Fibroblast of peridontal ligament (primary cell): ENCODE measurements around the gene MAPK4.

Experiments used
- DNase-seq: peaks from one replicate; pipeline ENCODE4 v3.0.0-alpha.2; 2010; ENCODE audit errors: extremely low read depth

The MAPK4 gene

DNA sequence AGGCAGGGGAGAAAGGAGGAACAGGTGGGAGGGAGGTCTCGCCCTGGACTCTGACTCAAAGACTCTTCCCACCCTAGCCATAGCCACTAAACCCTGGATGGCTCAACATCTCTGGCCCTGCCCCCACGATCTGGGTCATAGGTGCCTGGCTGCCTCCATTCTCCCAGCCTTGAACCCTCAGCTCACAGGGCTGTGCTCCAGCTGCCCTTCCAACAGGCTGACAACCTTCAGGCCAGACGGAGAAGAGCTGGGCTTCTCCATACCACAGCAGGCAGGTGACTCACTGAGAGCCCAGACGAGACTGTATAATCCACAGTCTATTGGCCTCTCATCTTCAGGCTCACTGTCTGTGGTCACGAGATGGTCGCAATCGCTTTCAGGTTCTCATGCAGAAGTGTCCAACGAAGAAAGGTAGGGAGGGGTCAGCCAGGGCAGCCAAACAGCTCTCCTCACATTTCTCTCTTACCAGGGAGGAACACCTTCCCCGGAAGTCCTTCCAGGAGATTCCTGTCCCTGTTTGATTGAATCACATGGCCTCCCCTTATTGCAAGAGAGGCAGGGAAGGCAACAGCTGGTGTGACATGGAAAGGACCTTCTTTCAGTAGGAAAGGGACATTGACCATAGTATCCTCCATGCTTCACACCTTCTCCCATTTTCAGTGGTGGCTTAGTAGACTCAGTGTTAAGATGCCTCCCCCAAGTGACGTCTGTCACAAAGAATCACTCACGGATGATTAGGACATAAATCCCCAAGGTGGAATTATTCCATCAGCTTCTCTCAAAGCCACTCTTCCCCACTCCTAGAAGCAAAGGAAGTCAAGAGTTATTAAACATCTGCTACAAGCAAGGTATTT is 159.8 kb downstream of the MAPK4 start:
- DNase-seq = no peak

DNA sequence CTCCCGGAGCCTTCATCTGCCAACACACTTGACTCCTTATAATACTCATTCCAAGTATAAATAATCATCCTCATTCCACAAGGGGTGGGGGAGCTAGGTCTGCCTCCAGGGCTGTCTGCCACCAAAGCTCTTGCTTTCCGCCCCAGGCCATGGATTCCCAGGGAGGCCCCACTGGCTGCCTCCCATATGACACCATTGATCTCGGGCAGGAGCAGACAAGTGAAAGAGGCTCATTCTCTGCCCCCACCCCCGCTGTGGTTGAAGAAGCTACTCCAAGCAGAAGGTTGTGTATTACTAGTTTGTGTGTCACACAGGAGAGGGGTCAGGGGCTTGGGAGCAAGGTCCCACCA is 160.4 kb downstream of the MAPK4 start:
- no peak for DNase-seq

DNA sequence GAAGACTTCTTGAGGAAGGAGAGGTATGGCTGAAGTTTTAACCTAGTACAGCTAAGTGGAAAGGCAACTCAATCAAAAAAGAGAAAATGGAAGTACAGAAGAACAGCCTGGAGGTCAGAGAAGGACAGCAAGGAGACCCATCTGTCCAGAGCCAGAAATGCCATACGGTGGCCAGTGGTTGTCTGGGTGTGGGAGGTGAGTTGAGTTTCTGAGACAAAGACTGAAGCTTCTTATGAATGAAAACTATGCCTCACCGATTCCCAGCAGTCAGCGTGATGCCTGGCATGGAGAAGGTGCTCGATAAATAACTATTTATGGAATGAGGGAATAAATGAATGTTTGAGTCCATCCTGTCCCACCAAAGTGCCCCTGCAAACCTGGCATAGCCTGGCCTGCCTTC is 161.1 kb downstream of the MAPK4 start:
- no peak for DNase-seq

DNA sequence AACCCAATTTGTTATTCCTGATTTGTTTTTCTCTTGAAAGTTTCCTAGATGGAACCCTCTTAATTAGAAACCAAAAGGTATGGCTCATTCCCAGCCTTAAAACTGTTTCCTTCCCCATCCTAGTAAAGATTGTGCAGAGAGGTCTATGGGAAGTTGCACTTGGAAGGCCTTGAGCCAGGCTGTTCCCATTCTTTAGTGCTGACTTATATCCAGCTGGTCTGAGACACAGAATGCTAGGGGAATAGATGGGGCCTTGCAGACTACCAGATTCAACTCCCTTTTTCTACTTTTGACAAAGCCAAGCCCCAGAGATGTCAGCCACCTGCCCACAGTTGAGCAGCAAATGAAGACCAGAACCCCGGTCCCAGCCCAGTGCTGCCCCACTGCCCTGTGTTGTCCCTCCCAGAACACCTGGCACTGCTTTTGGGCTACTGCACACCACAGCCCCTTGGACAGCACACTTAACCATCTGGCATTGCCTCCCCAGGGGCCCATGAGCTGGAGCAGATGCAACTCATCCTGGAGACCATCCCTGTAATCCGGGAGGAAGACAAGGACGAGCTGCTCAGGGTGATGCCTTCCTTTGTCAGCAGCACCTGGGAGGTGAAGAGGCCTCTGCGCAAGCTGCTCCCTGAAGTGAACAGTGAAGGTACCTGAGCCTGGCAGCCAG is 161.7 kb downstream of the MAPK4 start:
- no peak for DNase-seq

DNA sequence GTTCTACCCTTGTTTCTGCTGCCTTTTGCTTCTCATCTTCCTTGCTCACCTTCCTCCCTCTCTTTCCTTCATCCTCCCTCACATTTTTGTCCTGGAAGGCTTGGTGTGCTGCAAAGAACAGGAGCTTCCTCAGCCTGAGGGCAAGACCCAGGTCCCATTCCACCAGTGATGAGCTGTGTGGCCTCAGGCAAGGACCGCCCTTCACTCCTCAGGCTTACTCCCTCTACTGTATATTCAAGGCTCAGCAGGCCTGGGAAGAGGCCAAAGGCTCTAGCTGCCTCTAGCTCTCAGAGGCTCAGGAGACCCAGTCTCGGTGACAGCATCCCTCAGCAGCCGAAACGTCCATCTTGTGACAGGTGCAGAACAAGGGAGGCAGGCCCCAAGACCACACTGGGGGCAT is 162.4 kb downstream of the MAPK4 start:
- DNase-seq = no peak

DNA sequence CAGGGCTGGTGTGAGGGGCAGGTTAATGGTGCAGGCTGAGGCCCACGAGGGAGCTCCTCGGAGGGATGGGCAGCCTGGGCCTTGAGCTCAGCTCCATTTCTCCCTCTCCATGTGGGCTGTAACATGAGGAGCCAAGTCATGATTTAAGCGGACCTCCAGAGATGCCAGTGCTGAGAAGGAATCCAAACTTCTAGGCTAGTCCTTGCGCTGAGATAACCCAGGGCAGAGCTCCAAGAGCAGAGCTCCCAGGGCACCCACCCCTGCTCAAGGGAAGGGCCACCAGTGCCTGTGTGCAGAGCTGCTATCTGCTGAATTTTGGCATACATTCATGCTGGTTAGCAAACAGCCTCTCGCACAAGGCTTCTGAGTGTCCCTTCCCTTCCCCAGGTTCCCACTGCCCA is 164.9 kb downstream of the MAPK4 start:
- no peak for DNase-seq

DNA sequence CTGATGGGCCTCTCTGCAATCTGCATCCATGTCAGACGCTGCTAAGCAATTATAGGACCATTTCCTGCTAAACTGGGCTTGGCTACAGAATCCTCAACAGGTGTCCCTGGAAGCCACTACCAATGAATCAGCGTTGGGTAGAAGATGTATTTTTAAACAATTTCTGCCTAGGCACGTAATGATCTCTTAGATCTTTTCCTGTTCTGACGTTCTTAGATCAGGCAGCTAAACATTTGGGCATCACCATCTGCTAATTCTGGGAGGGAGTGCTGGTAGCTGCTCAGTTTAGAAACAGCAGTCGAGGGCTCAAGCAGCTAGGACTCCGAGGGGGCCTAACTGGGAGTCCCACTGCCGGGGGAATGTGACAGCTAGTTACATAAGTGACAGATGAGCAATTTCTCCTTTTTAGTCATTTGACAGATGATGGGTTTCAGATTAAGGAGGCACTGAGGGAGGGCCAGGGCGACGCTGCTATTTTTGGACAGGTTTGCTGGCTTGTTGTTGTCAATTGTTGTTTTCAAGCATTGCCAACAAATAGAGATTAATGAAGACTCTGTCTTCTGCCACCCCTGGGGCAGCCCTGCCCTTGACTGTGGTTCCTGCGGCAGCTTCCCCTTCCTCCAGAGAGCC is 167.2 kb downstream of the MAPK4 start:
- DNase-seq = no peak

DNA sequence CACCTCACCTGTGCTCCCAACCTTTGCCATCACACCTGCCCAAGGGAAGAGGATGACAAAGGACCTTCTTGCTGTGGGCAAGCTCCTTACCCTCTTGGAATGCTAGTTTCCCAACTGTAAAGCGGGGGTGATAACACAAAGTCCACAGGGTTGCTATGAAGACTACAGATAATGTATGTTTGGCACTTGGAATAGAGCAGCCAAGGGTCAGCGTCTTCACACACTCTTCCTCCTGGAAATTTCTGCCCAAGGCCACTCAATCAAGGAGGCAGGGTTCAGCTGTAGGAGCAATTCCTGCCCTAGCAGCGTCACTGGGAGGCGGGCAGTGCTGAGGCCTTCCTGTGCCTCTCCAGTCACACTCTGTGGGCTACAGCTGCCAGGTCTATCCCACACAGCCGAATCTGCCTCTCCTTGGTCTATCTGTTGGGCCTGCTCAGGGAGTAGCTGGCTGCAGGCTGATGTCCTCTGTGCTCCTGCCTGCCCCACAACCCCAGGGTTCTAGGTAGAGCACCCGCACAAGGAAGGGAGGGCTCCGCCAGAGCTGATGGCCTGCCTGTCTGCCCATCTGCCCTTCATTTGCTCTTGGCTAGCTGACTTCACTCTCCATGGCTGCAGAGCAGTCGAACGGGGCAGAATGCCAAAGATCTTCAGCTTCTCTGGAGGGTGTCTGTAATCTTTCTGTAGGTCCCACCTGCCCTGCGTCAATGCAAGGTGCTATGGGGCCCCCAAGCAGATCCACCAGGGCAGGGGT is 168.0 kb downstream of the MAPK4 start:
- DNase-seq = no peak

DNA sequence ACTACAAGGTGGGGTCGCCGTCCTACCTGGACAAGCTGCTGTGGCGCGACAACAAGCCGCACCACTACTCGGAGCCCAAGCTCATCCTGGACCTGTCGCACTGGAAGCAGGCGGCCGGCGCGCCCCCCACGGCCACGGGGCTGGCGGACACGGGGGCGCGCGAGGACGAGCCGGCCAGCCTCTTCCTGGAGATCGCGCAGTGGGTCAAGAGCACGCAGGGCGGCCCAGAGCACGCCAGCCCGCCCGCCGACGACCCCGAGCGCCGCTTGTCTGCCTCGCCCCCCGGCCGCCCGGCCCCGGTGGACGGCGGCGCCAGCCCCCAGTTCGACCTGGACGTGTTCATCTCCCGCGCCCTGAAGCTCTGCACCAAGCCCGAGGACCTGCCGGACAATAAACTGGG is 169.5 kb downstream of the MAPK4 start:
- no peak for DNase-seq

DNA sequence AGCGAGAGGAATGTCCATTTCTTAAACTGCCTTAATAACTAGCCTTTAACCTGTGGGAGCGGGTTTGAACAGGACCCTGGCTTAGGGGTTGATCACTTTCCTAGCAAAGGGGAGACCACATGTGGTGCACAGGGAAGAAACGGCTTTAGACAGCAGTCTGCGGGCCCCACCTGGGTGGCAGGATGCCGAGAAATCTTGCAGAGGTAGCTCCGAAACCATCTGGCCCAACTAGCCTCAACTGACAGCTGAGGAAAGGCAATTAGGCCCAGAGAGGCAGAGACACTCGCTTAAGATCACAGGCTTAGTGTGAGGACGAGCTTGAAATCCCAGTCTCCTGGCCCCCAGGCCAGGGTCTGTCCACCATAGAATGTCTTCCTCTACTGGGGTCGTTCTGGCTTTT is 170.1 kb downstream of the MAPK4 start:
- DNase-seq = no peak

DNA sequence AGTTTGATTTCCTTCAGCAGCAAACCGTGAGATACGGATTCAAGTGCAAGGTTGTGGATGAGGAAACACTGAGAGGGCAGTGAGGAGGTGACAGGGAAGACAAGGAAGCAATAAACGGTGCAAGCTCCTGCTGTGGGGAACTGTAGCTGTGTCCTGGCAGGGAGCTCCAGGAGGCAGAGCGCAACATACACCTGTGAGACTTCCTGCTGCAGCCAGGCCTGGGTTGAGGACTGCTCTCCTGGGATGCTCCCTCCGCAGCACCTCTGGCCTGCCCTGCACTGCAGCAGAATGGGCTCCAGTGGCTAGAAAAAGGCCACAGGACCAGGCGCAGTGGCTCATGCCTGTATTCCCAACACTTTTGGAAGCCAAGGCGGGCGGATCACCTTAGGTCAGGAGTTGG is 174.5 kb downstream of the MAPK4 start:
- no peak for DNase-seq

DNA sequence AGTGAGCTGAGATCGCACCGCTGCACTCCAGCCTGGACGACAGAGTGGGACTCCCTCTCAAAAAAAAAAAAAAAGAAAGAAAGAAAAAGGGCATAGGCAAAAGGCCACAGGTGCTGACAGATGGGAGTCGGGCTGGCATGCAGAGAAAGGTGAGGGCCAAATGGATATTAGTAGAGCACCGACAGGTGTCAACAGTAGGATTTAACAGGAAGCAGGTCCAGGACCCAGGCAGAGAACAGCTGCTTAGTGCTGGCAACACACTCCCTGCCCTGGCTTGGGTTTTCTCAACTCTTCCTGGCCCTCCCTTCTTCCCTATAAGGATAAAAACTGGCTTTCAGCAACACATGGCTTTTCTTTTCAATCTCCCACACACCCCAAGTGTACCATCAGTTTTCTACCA is 175.0 kb downstream of the MAPK4 start:
- DNase-seq = no peak

DNA sequence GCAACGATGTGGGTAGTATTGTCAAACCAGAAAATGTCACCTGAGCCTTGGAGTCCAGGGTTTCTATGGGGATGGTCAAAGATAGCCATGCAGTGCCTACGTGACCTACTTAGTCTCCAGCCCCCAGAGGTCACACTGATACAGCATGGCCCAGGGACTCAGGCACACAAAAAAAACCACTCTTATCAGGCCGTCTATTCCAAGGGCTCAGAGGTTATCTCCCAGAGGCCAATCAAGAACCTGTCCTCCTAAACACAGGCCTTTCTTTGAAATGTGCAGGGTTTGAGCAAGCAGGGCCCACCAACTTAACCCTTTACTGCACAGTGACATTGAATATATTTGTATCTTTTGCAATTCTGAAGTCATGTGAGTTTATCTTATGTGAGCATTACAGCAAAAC is 177.2 kb downstream of the MAPK4 start:
- no peak for DNase-seq

DNA sequence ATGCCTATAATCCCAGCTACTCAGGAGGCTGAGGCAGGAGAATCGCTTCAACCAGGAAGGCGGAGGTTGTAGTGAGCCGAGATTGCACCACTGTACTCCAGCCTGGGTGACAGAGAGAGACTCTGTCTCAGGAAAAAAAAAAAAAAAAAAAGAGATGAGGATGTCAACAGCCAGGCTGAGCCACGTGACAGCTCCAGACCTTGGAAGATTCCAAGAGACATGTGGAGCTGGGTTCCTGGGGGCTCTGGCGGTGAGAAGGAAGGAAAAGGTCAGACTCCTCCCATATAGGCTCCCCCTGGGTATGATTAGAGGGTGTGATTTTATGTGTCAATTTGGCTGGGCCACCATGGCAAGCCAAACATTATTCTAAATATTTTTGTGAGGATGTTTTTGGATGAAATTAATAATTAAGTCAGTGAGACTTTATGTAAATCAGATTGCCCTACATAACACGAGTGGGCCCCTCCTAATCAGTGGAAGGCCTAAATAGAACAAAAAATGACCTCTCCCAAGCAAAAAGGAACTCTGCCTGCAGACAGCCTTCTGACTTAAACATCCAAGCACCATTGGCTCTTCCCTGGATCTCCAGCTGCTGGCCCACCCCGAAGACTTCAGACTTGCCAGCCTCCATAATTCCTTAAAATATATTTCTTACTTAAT is 178.3 kb downstream of the MAPK4 start:
- DNase-seq = no peak

DNA sequence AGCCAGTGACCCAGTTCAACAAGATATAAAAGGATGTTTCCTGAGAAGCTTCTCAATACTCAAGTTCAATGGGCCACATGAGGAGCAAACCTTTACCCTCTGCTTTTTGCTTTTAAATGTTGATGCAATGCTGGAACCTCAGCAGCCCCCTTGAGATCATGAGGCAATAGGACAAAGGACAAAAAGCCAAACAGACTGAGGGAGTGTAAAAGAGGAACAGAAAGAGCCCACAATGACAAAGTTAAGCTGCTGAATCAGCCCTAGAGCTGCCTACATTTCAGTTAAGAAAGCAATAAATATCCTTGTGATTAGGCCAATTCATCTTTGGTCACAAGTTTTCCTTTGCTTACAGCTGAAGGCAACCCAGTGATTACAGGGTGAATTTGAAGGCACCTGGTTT is 183.1 kb downstream of the MAPK4 start:
- DNase-seq = no peak

DNA sequence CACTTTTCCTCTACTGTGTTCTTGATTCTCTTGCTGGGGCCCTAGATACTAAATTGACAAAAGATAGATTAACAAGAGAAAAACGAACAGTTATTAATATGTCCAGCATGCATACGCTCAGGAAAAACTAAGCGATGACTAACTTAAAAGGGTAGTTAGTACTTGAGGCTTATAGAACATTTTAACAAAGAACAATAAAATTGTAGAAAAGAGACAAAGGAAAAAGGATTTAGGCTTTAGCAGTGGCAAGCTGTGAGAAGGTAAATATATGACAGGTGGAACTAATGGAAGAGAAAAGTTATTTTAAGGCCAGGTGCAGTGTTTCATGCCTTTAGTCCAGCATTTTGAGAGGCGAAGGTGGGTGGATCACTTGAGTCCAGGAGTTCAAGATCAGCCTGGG is 184.4 kb downstream of the MAPK4 start:
- no peak for DNase-seq

DNA sequence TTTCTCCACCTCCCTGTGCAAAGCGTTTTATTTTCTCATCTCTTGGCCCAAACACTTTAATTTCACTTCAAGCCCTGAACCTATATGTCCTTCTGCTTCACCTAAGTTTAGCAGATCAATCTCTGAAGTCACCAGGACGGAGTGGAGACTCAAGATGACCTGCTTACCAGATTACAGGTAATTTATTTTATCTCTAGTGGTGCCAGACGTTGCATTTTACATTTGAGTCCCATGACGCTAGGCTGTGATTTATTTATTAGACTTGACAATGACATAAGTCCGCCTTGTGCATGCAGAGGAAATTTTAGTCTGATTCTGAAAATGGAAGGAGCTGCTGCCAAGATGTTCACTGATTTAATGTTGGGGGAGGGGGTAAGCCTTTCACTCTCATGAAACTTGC is 186.1 kb downstream of the MAPK4 start:
- DNase-seq = no peak

DNA sequence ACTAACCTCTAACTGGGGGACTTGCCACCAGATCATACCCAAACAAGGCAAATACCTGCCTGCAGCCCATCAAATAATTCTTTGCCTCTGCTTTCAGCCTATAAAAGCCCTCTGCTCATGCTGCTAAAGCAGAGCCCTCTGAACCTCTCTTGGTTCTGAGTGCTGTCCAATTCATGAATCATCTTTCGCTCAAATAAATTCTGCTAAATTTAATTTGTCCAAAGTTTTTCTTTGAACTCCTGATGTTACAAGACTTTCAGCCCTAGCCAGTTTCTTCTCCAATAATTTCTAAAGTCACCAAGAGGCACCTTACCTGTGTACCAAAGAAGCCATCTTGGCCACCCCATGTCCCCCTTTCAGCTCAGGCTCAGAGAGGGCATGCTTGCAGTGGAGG is 188.0 kb downstream of the MAPK4 start:
- DNase-seq = no peak

DNA sequence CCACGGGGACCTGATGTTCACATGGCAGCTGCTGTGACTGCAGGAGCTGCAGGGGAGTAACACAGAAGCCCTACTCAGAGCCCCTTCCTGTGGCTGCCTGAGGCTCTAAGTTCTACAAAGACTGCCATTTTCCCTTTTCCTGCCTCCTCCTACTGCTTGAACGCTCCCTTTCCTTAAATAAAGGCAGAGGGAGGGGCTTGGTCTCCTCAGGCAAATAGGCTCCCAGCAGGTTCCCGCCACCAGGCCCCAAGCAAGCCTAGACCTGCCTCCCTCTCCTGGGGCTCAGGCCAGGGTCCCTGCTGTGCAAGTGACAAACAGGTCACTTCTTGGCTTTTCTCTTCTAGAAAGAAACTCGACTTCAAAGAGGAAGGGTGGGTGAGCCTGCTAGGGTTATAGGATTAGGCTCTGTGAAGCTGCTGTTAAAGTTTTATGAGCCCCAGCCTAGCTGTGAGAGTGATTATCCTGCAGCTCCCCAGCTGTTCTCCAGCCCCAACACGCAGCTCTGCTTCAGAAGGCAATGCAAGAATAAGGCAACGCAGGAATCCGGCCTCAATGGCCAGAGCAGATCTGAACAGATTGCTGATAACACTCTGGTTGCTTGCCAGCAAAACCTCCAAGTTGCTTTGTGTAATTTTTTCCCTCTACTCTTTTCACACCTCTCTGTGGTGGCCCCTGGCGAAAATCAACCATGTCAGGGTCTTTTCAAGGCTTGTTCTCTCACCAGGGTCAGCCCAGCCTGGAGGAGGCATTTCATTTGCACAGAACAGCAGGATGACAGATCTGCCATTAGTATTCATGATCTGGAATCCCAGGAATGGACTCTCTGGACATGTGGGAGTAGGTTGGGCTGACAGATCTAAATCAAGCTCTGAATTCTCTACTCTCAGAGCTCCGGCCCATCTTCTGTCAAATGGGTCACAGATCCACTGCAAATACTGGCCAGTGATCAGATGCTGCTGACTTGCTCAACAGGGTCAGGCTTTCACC is 188.6 kb downstream of the MAPK4 start:
- DNase-seq = no peak

DNA sequence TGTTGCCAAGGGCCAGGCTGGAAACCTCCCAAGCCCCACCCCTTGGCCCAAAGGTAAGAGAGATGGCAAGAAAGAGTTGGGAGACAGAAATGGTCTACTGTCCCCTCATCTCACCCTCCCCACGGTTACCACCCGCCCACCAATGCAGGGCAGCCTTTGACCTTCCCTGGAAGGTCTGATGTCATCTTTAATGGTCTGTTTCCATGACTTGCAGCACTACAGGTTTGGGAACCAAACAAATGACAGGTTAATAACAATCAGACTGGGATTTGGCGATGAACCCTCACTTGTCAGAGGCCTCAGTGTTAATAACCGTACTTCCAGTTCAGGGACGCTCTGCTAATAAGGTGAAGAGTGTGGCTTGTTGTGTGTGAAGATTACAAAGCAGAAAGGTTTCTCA is 189.5 kb downstream of the MAPK4 start:
- no peak for DNase-seq

DNA sequence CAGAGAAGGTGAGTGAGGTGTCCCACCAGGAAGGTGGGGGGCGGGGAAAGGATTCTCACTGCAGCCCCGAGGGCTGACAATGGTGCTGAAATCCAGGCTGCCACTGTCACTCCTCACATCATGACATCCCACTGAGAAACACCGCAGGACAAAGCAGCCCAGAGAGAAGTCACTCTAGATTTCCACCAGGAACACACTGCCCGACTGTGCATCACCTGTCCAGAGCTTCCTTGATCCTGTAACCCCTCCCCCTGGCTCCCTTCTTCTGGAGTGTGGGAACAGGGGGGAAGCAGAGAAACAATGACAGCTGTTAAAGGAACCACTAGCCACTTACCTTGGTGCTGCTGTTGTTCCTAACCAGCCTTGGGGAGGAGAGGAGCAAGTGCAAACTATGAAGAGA is 190.1 kb downstream of the MAPK4 start:
- no peak for DNase-seq
